Liver (tissue), 9 donors: ENCODE results near the gene CSNK2A2. TPM values are rescaled to one million over a fixed set of nuclear protein-coding genes. Genes with fewer than 3 reads are reported as not detected.

Source experiments
- DNase-seq: peaks from one replicate; pipeline ENCODE4 v3.0.0-alpha.2; 2017; ENCODE audit warnings: low spot score
- H3K27ac ChIP-seq, 2 donors: one replicate each; pipeline ENCODE4 v1.7.0; 2013; ENCODE audit warnings: inconsistent platforms in 2 of 2, low read length in 2 of 2, control low read depth in 1 of 2, low read depth in 1 of 2, mild to moderate bottlenecking in 1 of 2
- H3K27me3 ChIP-seq, 4 donors: one replicate each; pipeline versions ENCODE4 v1.6.1 to v1.7.0; 2013; ENCODE audit warnings: low read length in 3 of 4, inconsistent platforms in 1 of 4, mild to moderate bottlenecking in 1 of 4, moderate library complexity in 1 of 4; ENCODE audit not compliant: control insufficient read depth in 4 of 4, insufficient read depth in 4 of 4
- H3K36me3 ChIP-seq, 4 donors: one replicate each; pipeline versions ENCODE4 v1.6.1 to v1.7.0; 2013; ENCODE audit warnings: low read length in 3 of 4, mild to moderate bottlenecking in 3 of 4, low read depth in 1 of 4, moderate library complexity in 1 of 4; ENCODE audit not compliant: control insufficient read depth in 4 of 4, insufficient read depth in 3 of 4
- H3K4me1 ChIP-seq, 4 donors: one replicate each; pipeline versions ENCODE4 v1.6.1 to v1.7.0; 2013; ENCODE audit warnings: low read length in 3 of 4, mild to moderate bottlenecking in 3 of 4, moderate library complexity in 1 of 4; ENCODE audit not compliant: control insufficient read depth in 4 of 4, insufficient read depth in 4 of 4
- H3K4me3 ChIP-seq, 3 donors: one replicate each; pipeline versions ENCODE4 v1.6.1 to v1.7.0; 2013; ENCODE audit warnings: low read length in 3 of 3, control low read depth in 1 of 3, low read depth in 1 of 3, mild to moderate bottlenecking in 1 of 3
- H3K9ac ChIP-seq, 2 donors: one replicate each; pipeline ENCODE4 v1.7.0; 2013; ENCODE audit warnings: low read length in 2 of 2, mild to moderate bottlenecking in 2 of 2, moderate library complexity in 2 of 2, control low read depth in 1 of 2, low read depth in 1 of 2
- H3K9me3 ChIP-seq, 4 donors: one replicate each; pipeline versions ENCODE4 v1.6.1 to v1.7.0; 2013; ENCODE audit warnings: low read length in 3 of 4; ENCODE audit not compliant: control insufficient read depth in 4 of 4
- ATF3 ChIP-seq: IDR thresholded peaks from 2 replicates; pipeline ENCODE4 v1.6.1; 2016; ENCODE audit warnings: antibody characterized with exemption
- CTCF ChIP-seq: fragments of 150-350 bp; IDR thresholded peaks from 2 replicates; pipeline ENCODE4 v1.5.1; 2017; ENCODE audit warnings: improper control_type of control experiment, low read depth, low read length; ENCODE audit not compliant: missing input control
- EGR1 ChIP-seq, 2 donors: IDR thresholded peaks; 2 replicates each; pipeline ENCODE4 v1.6.1; 2016 to 2018; ENCODE audit warnings: antibody characterized with exemption in 2 of 2, low read depth in 2 of 2
- FOXA1 ChIP-seq: IDR thresholded peaks from 2 replicates; pipeline ENCODE4 v1.6.1; 2016; ENCODE audit warnings: antibody characterized with exemption
- FOXA2 ChIP-seq: IDR thresholded peaks from 2 replicates; pipeline ENCODE4 v1.6.1; 2016; ENCODE audit warnings: antibody characterized with exemption
- GABPA ChIP-seq, 2 donors: IDR thresholded peaks in 1 of 2; conservative IDR thresholded peaks in 1 of 2; 2 replicates each; pipeline ENCODE4 v1.6.1; 2016; ENCODE audit warnings: antibody characterized with exemption in 2 of 2, mild to moderate bottlenecking in 1 of 2, moderate library complexity in 1 of 2
- HNF4A ChIP-seq, 2 donors: conservative IDR thresholded peaks; 2 replicates each; pipeline ENCODE4 v1.6.1; 2016; ENCODE audit warnings: antibody characterized with exemption in 2 of 2, mild to moderate bottlenecking in 2 of 2
- HNF4G ChIP-seq: IDR thresholded peaks from 2 replicates; pipeline ENCODE4 v1.6.1; 2016; ENCODE audit warnings: antibody characterized with exemption
- JUND ChIP-seq, 2 donors: IDR thresholded peaks; 2 replicates each; pipeline ENCODE4 v1.6.1; 2016; ENCODE audit warnings: antibody characterized with exemption in 2 of 2
- MAX ChIP-seq: IDR thresholded peaks from 2 replicates; pipeline ENCODE4 v1.6.1; 2016; ENCODE audit warnings: antibody characterized with exemption
- NR2F2 ChIP-seq: IDR thresholded peaks from 2 replicates; pipeline ENCODE4 v1.6.1; 2016; ENCODE audit warnings: antibody characterized with exemption
- RAD21 ChIP-seq, 2 donors: IDR thresholded peaks; 2 replicates each; pipeline ENCODE4 v1.6.1; 2016; ENCODE audit warnings: antibody characterized with exemption in 2 of 2, mild to moderate bottlenecking in 2 of 2
- REST ChIP-seq: IDR thresholded peaks from 2 replicates; pipeline ENCODE4 v1.6.1; 2016; ENCODE audit warnings: antibody characterized with exemption, mild to moderate bottlenecking
- RXRA ChIP-seq, 2 donors: IDR thresholded peaks; 2 replicates each; pipeline ENCODE4 v1.6.1; 2017 to 2018; ENCODE audit warnings: antibody characterized with exemption in 2 of 2, mild to moderate bottlenecking in 1 of 2
- SP1 ChIP-seq: IDR thresholded peaks from 2 replicates; pipeline ENCODE4 v1.6.1; 2018; ENCODE audit warnings: antibody characterized with exemption, mild to moderate bottlenecking
- TAF1 ChIP-seq: conservative IDR thresholded peaks from 2 replicates; pipeline ENCODE4 v1.6.1; 2016; ENCODE audit warnings: antibody characterized with exemption, mild to moderate bottlenecking
- YY1 ChIP-seq: IDR thresholded peaks from 2 replicates; pipeline ENCODE4 v1.6.1; 2016; ENCODE audit warnings: antibody characterized with exemption, mild to moderate bottlenecking
- ZBTB33 ChIP-seq: IDR thresholded peaks from 2 replicates; pipeline ENCODE4 v1.6.1; 2016; ENCODE audit warnings: antibody characterized with exemption
- WGBS: extraction: QIAGEN DNeasy Blood & Tissue Kit; methylation state at CpG from one replicate; pipeline ENCODE4 v1.1.7; 2013; 5-methylcytosine and 5-hydroxymethylcytosine counted together
- polyA plus RNA-seq, 2 donors: library from polyadenylated mRNA; stranded (reverse) in 1 of 2; unstranded in 1 of 2; fragments of 200-250 nt in 1 of 2; fragments of >200 nt in 1 of 2; fragmentation: Nextera tagmentation in 1 of 2; extraction: Ambion mirVana in 1 of 2; gene quantifications; one replicate each; pipeline versions ENCODE4 v1.2.1 to v1.2.3, GENCODE V29; 2013 to 2015
- total RNA-seq, 2 donors: library from RNA; depleted of rRNA; stranded (reverse); fragments of >200 nt; gene quantifications; one replicate each; pipeline ENCODE4 v1.2.3, GENCODE V29; 2014
- donor health status: healthy.
- donor health status: healthy.
- donor health status: healthy.
- donor health status: healthy.
- donor health status: healthy.

The CSNK2A2 gene
- total and polyA plus RNA-seq, 4 donors: 9.4 to 21.0 (median 14.7) TPM

GRCh38 chr16:58137581-58137980, 60.3 kb downstream of the CSNK2A2 start:
- TF ChIP-seq FOXA2 (no peak), NR2F2 (no peak), EGR1 (IDR thresholded peaks at IDR 0.05; ENCODE audit: low read depth in 2 of 2) (no peak), YY1 (no peak), ATF3 (no peak), HNF4A (conservative IDR thresholded peaks at IDR 0.05) (no peak), FOXA1 (no peak), TAF1 (no peak), MAX (no peak), SP1 (no peak), CTCF (no peak), JUND (IDR thresholded peaks at IDR 0.05) (no peak), RXRA (IDR thresholded peaks at IDR 0.05) (no peak), REST (no peak), ZBTB33 (no peak), RAD21 (IDR thresholded peaks at IDR 0.05) (no peak), GABPA (IDR thresholded peaks at IDR 0.05 in 1 of 2, conservative IDR thresholded peaks at IDR 0.05 in 1 of 2) (no peak), HNF4G (no peak)
- Histone ChIP-seq H3K4me3 (no peak overlapping the region), H3K27me3 (no peaks in the 10 kb centered on the region), H3K9me3 (peaks cover 0 to 6% (median 2%) of the 10 kb centered on the region in 4 donors), H3K4me1 (no peaks in the 10 kb centered on the region), H3K27ac (no peak overlapping the region), H3K36me3 (no peaks in the 10 kb centered on the region), H3K9ac (no peak overlapping the region)
- 70% methylated on average over 2 of the region's 2 CpGs for WGBS
- DNase-seq: no peak
